HepG2 (cell line): ENCODE measurements around the gene DTNB. TPM values are rescaled to one million over a fixed set of nuclear protein-coding genes. Genes with fewer than 3 reads are reported as not detected.

Source experiments
- BORCS8-MEF2B ChIP-seq: sonication (generic); formaldehyde crosslinking; IDR thresholded peaks from 2 replicates; pipeline ENCODE4 v1.8.0; 2022; ENCODE audit warnings: mild to moderate bottlenecking, missing genetic modification reagents
- CEBPB ChIP-seq: IDR thresholded peaks from 2 replicates; pipeline ENCODE4 v1.6.1; 2011; ENCODE audit warnings: low read depth, low read length, improper control_type of control experiment, borderline replicate concordance
- ETV5 ChIP-seq: IDR thresholded peaks from 2 replicates; pipeline ENCODE4 v1.6.1; 2018; ENCODE audit warnings: missing biosample characterization, missing genetic modification reagents, inconsistent platforms, borderline replicate concordance
- HNRNPH1 ChIP-seq: fragments of 200-400 bp; formaldehyde crosslinking; optimal IDR thresholded peaks from 2 replicates; pipeline ENCODE3; 2017; ENCODE audit warnings: mild to moderate bottlenecking, low read depth, low read length
- IKZF1 ChIP-seq: fragments of 450-650 bp; IDR thresholded peaks from 2 replicates; pipeline ENCODE4 v1.7.1; 2016
- MTF1 ChIP-seq: sonication (generic); formaldehyde crosslinking; IDR thresholded peaks from 2 replicates; pipeline ENCODE4 v1.5.0; 2020; ENCODE audit warnings: missing genetic modification reagents
- NFE2L2 ChIP-seq: fragments of 150-350 bp; IDR thresholded peaks from 2 replicates; pipeline ENCODE4 v1.6.1; 2014; ENCODE audit warnings: low read length
- PCBP2 ChIP-seq: fragments of 200-400 bp; formaldehyde crosslinking; optimal IDR thresholded peaks from 2 replicates; pipeline ENCODE3; 2018; ENCODE audit warnings: low read length, low read depth; ENCODE audit not compliant: poor library complexity, severe bottlenecking
- RFX5 ChIP-seq: IDR thresholded peaks from 2 replicates; pipeline ENCODE4 v1.6.1; 2011; ENCODE audit warnings: low read depth, low read length, improper control_type of control experiment
- RXRB ChIP-seq: IDR thresholded peaks from 2 replicates; pipeline ENCODE4 v1.6.1; 2016; ENCODE audit warnings: borderline replicate concordance, missing genetic modification reagents, missing compliant biosample characterization
- TEAD2 ChIP-seq: sonication (generic); formaldehyde crosslinking; IDR thresholded peaks from 2 replicates; pipeline ENCODE4 v1.9.0; 2021; ENCODE audit warnings: missing genetic modification reagents
- YEATS2 ChIP-seq: sonication (generic); formaldehyde crosslinking; IDR thresholded peaks from 2 replicates; pipeline ENCODE4 v1.4.0; 2020; ENCODE audit warnings: missing genetic modification reagents, borderline replicate concordance
- ZNF10 ChIP-seq: sonication (generic); formaldehyde crosslinking; IDR thresholded peaks from 2 replicates; pipeline ENCODE4 v1.4.0; 2020; ENCODE audit warnings: mild to moderate bottlenecking, low read depth, missing genetic modification reagents, borderline replicate concordance
- ZNF138 ChIP-seq: sonication (generic); formaldehyde crosslinking; IDR thresholded peaks from 2 replicates; pipeline ENCODE4 v1.5.0; 2020; ENCODE audit warnings: mild to moderate bottlenecking, low read depth, missing genetic modification reagents
- ZNF468 ChIP-seq: sonication (generic); formaldehyde crosslinking; IDR thresholded peaks from 2 replicates; pipeline ENCODE4 v1.8.0; 2022; ENCODE audit warnings: mild to moderate bottlenecking, moderate library complexity, missing genetic modification reagents
- ZNF598 ChIP-seq: sonication (generic); formaldehyde crosslinking; IDR thresholded peaks from 2 replicates; pipeline ENCODE4 v1.5.1; 2020; ENCODE audit warnings: mild to moderate bottlenecking, missing genetic modification reagents, borderline replicate concordance
- polyA plus RNA-seq, 8 experiments: library from polyadenylated mRNA; depleted of rRNA in 3 of 8; stranded (reverse) in 7 of 8; unstranded in 1 of 8; fragments of >200 nt; fragmentation: Illumina TruSeq in 4 of 8; extraction: Trizol in 4 of 8; gene quantifications; 2 replicates each; pipeline versions ENCODE4 v1.2.1 to v1.2.3, GENCODE V29; 2011 to 2016; ENCODE audit warnings: low read depth in 4 of 8, missing spikeins in 1 of 8, mixed read lengths in 1 of 8; ENCODE audit not compliant: insufficient read depth in 1 of 8
- total RNA-seq, 5 experiments: library from RNA; depleted of rRNA; stranded (reverse); fragments of >200 nt; fragmentation: Illumina TruSeq; extraction: Trizol; gene quantifications; 2 replicates each; pipeline ENCODE4 v1.2.3, GENCODE V29; 2016; ENCODE audit warnings: low read depth in 1 of 5
- TF ChIP-seq, protein P1 (sequence below): sonication (generic); formaldehyde crosslinking; IDR thresholded peaks from 2 replicates; pipeline ENCODE4 v1.4.0; 2020; ENCODE audit warnings: missing genetic modification reagents
- TF ChIP-seq, protein P2 (sequence below): sonication (generic); formaldehyde crosslinking; IDR thresholded peaks from 2 replicates; pipeline ENCODE4 v1.8.1; 2023; ENCODE audit warnings: missing genetic modification reagents, inconsistent platforms, borderline replicate concordance
- TF ChIP-seq, protein P3 (sequence below): sonication (generic); formaldehyde crosslinking; IDR thresholded peaks from 2 replicates; pipeline ENCODE4 v1.9.0; 2022; ENCODE audit warnings: low read depth, missing genetic modification reagents
- TF ChIP-seq, protein P4 (sequence below): sonication (generic); formaldehyde crosslinking; conservative IDR thresholded peaks from 2 replicates; pipeline ENCODE4 v1.5.0; 2020; ENCODE audit warnings: missing genetic modification reagents
- TF ChIP-seq, protein P5 (sequence below): sonication (generic); formaldehyde crosslinking; IDR thresholded peaks from 2 replicates; pipeline ENCODE4 v1.4.0; 2020; ENCODE audit warnings: mild to moderate bottlenecking, low read depth, missing genetic modification reagents
- TF ChIP-seq, protein P6 (sequence below): sonication (generic); formaldehyde crosslinking; IDR thresholded peaks from 2 replicates; pipeline ENCODE4 v1.4.0; 2020; ENCODE audit warnings: missing genetic modification reagents

Gene DTNB
- total and polyA plus RNA-seq, 2 of the 13 experiments (the other 11 are each of a cell fraction or from before 2014, with no cell fraction given): 14.4 to 23.9 TPM

DNA sequence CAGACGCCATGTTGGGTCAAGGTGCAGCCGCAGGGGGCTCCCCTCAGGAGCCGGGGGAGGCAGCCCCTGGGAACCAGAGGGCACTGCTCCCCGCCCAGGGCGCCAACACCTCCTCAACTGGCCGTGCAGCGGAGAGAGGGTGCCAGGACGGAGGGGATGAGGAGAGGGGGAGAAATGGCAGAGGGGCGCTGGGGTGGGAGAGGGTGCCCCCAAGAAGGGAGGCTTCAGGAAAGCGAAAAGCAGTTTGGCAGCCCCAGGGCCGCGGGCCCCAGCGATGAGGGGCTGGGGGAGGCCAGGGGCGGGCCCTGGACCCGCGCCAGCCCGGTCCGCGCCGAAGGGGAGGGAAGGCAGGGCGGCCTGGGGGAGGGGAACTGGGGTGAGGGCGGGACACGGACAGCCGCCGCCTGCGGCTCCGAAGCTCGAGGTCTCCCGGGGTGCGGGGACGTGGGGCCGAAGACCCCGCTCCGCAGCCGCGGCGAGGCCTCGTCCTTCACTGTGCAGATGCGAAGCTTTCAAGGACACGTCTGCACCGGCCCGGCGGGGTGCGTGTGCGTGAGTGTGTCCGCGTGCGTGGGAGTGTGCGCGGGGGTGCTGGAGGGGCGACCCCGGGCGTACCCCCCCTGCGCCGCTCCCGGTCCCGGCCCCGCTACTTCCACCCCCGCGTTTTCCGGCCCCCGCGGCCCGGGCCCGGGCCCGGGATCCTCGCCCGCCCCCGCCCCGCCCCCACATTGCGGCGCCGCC lies 333.0 kb downstream of the DTNB start (continued):
- TF ChIP-seq, protein P1, sequence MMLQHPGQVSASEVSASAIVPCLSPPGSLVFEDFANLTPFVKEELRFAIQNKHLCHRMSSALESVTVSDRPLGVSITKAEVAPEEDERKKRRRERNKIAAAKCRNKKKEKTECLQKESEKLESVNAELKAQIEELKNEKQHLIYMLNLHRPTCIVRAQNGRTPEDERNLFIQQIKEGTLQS: 0 out of 2 replicates have a peak, but pooled peaks have one; percentile 9
- TF ChIP-seq RXRB (CRISPR knock-in tag): peak; percentile 23; the same call in 1 of the 2 replicates
- no peak for TF ChIP-seq ZNF468 (CRISPR knock-in tag)
- TF ChIP-seq, protein P2, sequence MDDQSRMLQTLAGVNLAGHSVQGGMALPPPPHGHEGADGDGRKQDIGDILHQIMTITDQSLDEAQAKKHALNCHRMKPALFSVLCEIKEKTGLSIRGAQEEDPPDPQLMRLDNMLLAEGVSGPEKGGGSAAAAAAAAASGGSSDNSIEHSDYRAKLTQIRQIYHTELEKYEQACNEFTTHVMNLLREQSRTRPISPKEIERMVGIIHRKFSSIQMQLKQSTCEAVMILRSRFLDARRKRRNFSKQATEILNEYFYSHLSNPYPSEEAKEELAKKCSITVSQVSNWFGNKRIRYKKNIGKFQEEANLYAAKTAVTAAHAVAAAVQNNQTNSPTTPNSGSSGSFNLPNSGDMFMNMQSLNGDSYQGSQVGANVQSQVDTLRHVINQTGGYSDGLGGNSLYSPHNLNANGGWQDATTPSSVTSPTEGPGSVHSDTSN (CRISPR knock-in tag): no peak
- TF ChIP-seq HNRNPH1: no peak
- TF ChIP-seq NFE2L2: no peak
- no peak for TF ChIP-seq BORCS8-MEF2B
- TF ChIP-seq, protein P3, sequence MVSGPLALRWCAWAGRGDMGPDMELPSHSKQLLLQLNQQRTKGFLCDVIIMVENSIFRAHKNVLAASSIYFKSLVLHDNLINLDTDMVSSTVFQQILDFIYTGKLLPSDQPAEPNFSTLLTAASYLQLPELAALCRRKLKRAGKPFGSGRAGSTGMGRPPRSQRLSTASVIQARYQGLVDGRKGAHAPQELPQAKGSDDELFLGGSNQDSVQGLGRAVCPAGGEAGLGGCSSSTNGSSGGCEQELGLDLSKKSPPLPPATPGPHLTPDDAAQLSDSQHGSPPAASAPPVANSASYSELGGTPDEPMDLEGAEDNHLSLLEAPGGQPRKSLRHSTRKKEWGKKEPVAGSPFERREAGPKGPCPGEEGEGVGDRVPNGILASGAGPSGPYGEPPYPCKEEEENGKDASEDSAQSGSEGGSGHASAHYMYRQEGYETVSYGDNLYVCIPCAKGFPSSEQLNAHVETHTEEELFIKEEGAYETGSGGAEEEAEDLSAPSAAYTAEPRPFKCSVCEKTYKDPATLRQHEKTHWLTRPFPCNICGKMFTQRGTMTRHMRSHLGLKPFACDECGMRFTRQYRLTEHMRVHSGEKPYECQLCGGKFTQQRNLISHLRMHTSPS: peak; percentile 28; the same call in 1 of the 2 replicates
- TF ChIP-seq ETV5: 0 out of 2 replicates have a peak, but pooled peaks have one; percentile 8
- TF ChIP-seq ZNF138 (CRISPR knock-in tag): no peak
- no peak for TF ChIP-seq YEATS2 (CRISPR knock-in tag)
- TF ChIP-seq, protein P4, sequence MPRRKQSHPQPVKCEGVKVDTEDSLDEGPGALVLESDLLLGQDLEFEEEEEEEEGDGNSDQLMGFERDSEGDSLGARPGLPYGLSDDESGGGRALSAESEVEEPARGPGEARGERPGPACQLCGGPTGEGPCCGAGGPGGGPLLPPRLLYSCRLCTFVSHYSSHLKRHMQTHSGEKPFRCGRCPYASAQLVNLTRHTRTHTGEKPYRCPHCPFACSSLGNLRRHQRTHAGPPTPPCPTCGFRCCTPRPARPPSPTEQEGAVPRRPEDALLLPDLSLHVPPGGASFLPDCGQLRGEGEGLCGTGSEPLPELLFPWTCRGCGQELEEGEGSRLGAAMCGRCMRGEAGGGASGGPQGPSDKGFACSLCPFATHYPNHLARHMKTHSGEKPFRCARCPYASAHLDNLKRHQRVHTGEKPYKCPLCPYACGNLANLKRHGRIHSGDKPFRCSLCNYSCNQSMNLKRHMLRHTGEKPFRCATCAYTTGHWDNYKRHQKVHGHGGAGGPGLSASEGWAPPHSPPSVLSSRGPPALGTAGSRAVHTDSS (CRISPR knock-in tag): no peak
- TF ChIP-seq RFX5: no peak
- TF ChIP-seq ZNF10 (CRISPR knock-in tag): no peak
- no peak for TF ChIP-seq IKZF1
- TF ChIP-seq MTF1 (CRISPR knock-in tag): no peak
- no peak for TF ChIP-seq PCBP2
- TF ChIP-seq CEBPB: no peak
- no peak for TF ChIP-seq TEAD2 (CRISPR knock-in tag)
- no peak for TF ChIP-seq ZNF598 (CRISPR knock-in tag)
- TF ChIP-seq, protein P5, sequence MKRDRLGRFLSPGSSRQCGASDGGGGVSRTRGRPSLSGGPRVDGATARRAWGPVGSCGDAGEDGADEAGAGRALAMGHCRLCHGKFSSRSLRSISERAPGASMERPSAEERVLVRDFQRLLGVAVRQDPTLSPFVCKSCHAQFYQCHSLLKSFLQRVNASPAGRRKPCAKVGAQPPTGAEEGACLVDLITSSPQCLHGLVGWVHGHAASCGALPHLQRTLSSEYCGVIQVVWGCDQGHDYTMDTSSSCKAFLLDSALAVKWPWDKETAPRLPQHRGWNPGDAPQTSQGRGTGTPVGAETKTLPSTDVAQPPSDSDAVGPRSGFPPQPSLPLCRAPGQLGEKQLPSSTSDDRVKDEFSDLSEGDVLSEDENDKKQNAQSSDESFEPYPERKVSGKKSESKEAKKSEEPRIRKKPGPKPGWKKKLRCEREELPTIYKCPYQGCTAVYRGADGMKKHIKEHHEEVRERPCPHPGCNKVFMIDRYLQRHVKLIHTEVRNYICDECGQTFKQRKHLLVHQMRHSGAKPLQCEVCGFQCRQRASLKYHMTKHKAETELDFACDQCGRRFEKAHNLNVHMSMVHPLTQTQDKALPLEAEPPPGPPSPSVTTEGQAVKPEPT (CRISPR knock-in tag): 0 out of 2 replicates have a peak, but pooled peaks have one; percentile 14
- TF ChIP-seq, protein P6, sequence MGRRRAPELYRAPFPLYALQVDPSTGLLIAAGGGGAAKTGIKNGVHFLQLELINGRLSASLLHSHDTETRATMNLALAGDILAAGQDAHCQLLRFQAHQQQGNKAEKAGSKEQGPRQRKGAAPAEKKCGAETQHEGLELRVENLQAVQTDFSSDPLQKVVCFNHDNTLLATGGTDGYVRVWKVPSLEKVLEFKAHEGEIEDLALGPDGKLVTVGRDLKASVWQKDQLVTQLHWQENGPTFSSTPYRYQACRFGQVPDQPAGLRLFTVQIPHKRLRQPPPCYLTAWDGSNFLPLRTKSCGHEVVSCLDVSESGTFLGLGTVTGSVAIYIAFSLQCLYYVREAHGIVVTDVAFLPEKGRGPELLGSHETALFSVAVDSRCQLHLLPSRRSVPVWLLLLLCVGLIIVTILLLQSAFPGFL: no peak
